Activated CD4-positive, alpha-beta T cell treated with anti-CD3 and anti-CD28 coated beads for 48 hours (primary cell): ENCODE results near the gene TPCN1.

Experiments used
- DNase-seq: peaks from one replicate; pipeline ENCODE4 v3.0.0-alpha.2; 2020

TPCN1 gene

DNA sequence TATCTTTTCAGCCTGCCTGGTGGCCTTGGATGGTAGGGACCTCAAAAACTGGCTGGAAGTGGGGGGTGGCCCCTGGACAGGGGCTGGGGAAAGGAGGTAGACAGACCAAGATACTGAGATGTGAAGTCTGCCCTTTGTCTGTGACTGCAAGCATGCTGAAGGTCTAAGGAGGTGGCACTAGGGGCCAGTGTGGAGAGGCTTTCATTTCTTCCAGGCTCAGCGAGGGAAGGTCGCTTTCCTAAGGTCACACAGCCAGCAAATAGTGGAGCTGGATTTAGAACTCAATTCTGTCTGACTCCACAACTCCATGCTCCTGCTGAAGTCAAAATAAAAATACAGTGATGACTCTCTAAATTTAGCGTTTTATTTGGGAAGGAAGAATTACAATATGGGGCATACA is 125.8 kb downstream of the TPCN1 start:
- DNase-seq: no peak

DNA sequence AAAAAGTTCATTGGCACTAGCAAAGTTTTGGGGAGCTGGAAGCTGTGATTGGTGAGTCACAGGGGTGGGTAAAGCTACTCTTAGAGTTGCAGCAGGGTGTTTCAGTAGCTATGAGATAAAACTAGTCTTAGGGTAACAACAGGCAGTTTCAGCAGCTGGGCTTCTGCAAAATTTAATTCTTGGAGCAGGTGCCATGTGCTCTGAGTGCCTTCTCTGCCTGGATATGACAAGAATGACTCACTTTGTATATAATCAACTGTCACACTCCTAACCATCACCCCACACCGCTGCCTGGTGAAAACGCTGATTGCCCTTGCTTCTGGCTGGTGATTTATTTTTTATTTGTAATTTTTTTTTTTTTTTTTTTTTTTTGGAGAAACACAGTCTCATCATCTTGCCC is 126.6 kb downstream of the TPCN1 start:
- DNase-seq: no peak
